ENCODE results near the gene ATF4. TPM values are rescaled to one million over a fixed set of nuclear protein-coding genes. Genes with fewer than 3 reads are reported as not detected.

Gene ATF4
- total RNA-seq, 2 experiments from 2014 or later = 720 to 732 TPM

GRCh38 chr22:39475902-39476301 is 44.5 kb upstream of the ATF4 start:
- DNase-seq (ENCODE audit: low spot score) = no peak
- H4K20me1 ChIP-seq (ENCODE audit: insufficient read depth, low read length) = peaks cover 6% of the 10 kb centered on the region; the same call in 1 of the 2 replicates
- H3K9me3 ChIP-seq (ENCODE audit: low read length) = no peaks in the 10 kb centered on the region
- no peak for TF ChIP-seq EZH2phosphoT487 (IDR thresholded peaks at IDR 0.05; ENCODE audit: borderline replicate concordance, low read depth, low read length)
- TF ChIP-seq, protein P1, sequence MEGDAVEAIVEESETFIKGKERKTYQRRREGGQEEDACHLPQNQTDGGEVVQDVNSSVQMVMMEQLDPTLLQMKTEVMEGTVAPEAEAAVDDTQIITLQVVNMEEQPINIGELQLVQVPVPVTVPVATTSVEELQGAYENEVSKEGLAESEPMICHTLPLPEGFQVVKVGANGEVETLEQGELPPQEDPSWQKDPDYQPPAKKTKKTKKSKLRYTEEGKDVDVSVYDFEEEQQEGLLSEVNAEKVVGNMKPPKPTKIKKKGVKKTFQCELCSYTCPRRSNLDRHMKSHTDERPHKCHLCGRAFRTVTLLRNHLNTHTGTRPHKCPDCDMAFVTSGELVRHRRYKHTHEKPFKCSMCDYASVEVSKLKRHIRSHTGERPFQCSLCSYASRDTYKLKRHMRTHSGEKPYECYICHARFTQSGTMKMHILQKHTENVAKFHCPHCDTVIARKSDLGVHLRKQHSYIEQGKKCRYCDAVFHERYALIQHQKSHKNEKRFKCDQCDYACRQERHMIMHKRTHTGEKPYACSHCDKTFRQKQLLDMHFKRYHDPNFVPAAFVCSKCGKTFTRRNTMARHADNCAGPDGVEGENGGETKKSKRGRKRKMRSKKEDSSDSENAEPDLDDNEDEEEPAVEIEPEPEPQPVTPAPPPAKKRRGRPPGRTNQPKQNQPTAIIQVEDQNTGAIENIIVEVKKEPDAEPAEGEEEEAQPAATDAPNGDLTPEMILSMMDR (conservative IDR thresholded peaks at IDR 0.05; ENCODE audit: low read length) = no peak
- BruUV-seq (replicated peaks) = no TSS peak
- H3K9me2 ChIP-seq (ENCODE audit: insufficient read depth, low read length) = no peaks in the 10 kb centered on the region
- peaks cover 39% of the 10 kb centered on the region for H3K4me1 ChIP-seq (ENCODE audit: insufficient read depth, low read length, poor library complexity, severe bottlenecking)
- H3K4me3 ChIP-seq (ENCODE audit: low read depth, low read length, poor library complexity, severe bottlenecking) = no peak overlapping the region
- H3K27ac ChIP-seq (ENCODE audit: low read depth, low read length, poor library complexity, severe bottlenecking) = no peak overlapping the region
- intact Hi-C loops (cut with micrococcal nuclease; ENCODE audit: unreplicated experiment) = no loop called here
- no peak overlapping the region for H3K4me2 ChIP-seq (ENCODE audit: low read length)
- H2AFZ ChIP-seq (ENCODE audit: low read length) = no peak overlapping the region
- H3K79me2 ChIP-seq (ENCODE audit: insufficient read depth, low read depth, low read length) = peaks cover 6% of the 10 kb centered on the region; the same call in 1 of the 2 replicates
- ChIA-PET CTCF (ENCODE audit: unreplicated experiment) (interaction anchor here (0.6 kb wide), 1 partner anchor 9 kb away, joined by 3 read pairs; no protein-coding TSS in a partner anchor), POLR2A (interaction anchor here (1.2 kb wide), 1 partner anchor 18 kb away, joined by 3 read pairs; no protein-coding TSS in a partner anchor)
- H3K36me3 ChIP-seq (ENCODE audit: insufficient read depth, low read length) = peaks cover 55% of the 10 kb centered on the region

DNA sequence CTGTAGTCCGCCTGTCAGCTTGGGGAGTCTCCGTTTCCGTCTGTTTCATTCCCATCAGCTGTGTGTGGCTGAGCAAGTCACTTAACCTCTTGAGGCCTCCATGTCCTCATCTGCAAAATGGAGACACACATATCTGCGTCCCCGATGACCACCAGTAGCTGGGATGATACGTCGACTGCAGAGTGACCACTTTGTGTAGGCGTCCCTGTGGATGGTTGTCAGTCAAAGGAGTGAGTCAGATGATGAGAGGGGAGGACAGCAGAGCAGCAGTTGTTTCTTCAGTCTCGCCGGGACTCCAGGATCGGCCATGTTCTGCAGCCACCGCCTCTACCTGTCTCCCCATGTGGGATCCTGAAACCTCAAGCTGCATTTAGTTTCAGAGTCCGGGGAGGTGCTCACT is 43.7 kb upstream of the ATF4 start:
- Histone ChIP-seq H3K9me3 (ENCODE audit: low read length) (no peaks in the 10 kb centered on the region), H4K20me1 (ENCODE audit: insufficient read depth, low read length) (peaks cover 6% of the 10 kb centered on the region; the same call in 1 of the 2 replicates), H2AFZ (ENCODE audit: low read length) (no peak overlapping the region), H3K79me2 (ENCODE audit: insufficient read depth, low read depth, low read length) (peaks cover 6% of the 10 kb centered on the region; the same call in 1 of the 2 replicates), H3K4me3 (ENCODE audit: low read depth, low read length, poor library complexity, severe bottlenecking) (no peak overlapping the region), H3K4me1 (ENCODE audit: insufficient read depth, low read length, poor library complexity, severe bottlenecking) (peaks cover 31% of the 10 kb centered on the region), H3K9me2 (ENCODE audit: insufficient read depth, low read length) (no peaks in the 10 kb centered on the region), H3K27ac (ENCODE audit: low read depth, low read length, poor library complexity, severe bottlenecking) (no peak overlapping the region), H3K36me3 (ENCODE audit: insufficient read depth, low read length) (peaks cover 62% of the 10 kb centered on the region), H3K4me2 (ENCODE audit: low read length) (no peak overlapping the region)
- intact Hi-C loops (cut with micrococcal nuclease; ENCODE audit: unreplicated experiment) = no loop called here
- TF ChIP-seq EZH2phosphoT487 (IDR thresholded peaks at IDR 0.05; ENCODE audit: borderline replicate concordance, low read depth, low read length) = no peak
- TF ChIP-seq, protein P1 (conservative IDR thresholded peaks at IDR 0.05; ENCODE audit: low read length) = no peak
- BruUV-seq (replicated peaks) = no TSS peak
- no peak for DNase-seq (ENCODE audit: low spot score)
- ChIA-PET POLR2A (no interaction called here), CTCF (ENCODE audit: unreplicated experiment) (no interaction called here)

- Histone ChIP-seq H3K4me3 (ENCODE audit: low read depth, low read length, poor library complexity, severe bottlenecking) (no peak overlapping the region), H3K27ac (ENCODE audit: low read depth, low read length, poor library complexity, severe bottlenecking) (no peak overlapping the region), H3K4me1 (ENCODE audit: insufficient read depth, low read length, poor library complexity, severe bottlenecking) (peaks cover 22% of the 10 kb centered on the region), H3K9me3 (ENCODE audit: low read length) (no peaks in the 10 kb centered on the region), H2AFZ (ENCODE audit: low read length) (no peak overlapping the region), H3K4me2 (ENCODE audit: low read length) (no peak overlapping the region), H3K79me2 (ENCODE audit: insufficient read depth, low read depth, low read length) (peaks cover 6% of the 10 kb centered on the region; the same call in 1 of the 2 replicates), H4K20me1 (ENCODE audit: insufficient read depth, low read length) (peaks cover 6% of the 10 kb centered on the region; the same call in 1 of the 2 replicates), H3K9me2 (ENCODE audit: insufficient read depth, low read length) (no peaks in the 10 kb centered on the region), H3K36me3 (ENCODE audit: insufficient read depth, low read length) (peaks cover 71% of the 10 kb centered on the region)
- intact Hi-C loops (cut with micrococcal nuclease; ENCODE audit: unreplicated experiment) = no loop called here
- CTCF ChIA-PET (ENCODE audit: unreplicated experiment) = no interaction called here
- BruUV-seq (replicated peaks) = no TSS peak
- TF ChIP-seq, protein P1 (conservative IDR thresholded peaks at IDR 0.05; ENCODE audit: low read length) = no peak
- TF ChIP-seq EZH2phosphoT487 (IDR thresholded peaks at IDR 0.05; ENCODE audit: borderline replicate concordance, low read depth, low read length) = no peak
- no peak for DNase-seq (ENCODE audit: low spot score)
- POLR2A ChIA-PET = no interaction called here
Measured at GRCh38 chr22:39477542-39477941, 42.8 kb upstream of the ATF4 start.

Data from OCI-LY7 (cell line).